H9 (cell line): ENCODE results near the gene KCTD20. TPM values are rescaled to one million over a fixed set of nuclear protein-coding genes. Genes with fewer than 3 reads are reported as not detected.

ENCODE experiments used
- DNase-seq: peaks from one replicate; pipeline ENCODE4 v3.0.0-alpha.2; 2017
- H2AFZ ChIP-seq: one replicate; pipeline ENCODE4 v1.6.1; 2013; ENCODE audit warnings: mild to moderate bottlenecking, low read length, control low read depth, moderate library complexity
- H2AK5ac ChIP-seq: 2 replicates; pipeline ENCODE4 v1.6.1; 2013; ENCODE audit warnings: low read length, control low read depth, mixed read lengths; ENCODE audit not compliant: insufficient read length
- H2BK120ac ChIP-seq: one replicate; pipeline ENCODE4 v1.6.1; 2013; ENCODE audit warnings: low read depth, mild to moderate bottlenecking, low read length, control low read depth, inconsistent platforms; ENCODE audit not compliant: poor library complexity, severe bottlenecking
- H2BK12ac ChIP-seq: 2 replicates; pipeline ENCODE4 v1.6.1; 2013; ENCODE audit warnings: low read length, control low read depth, mixed read lengths, low read depth; ENCODE audit not compliant: insufficient read length
- H2BK15ac ChIP-seq: 2 replicates; pipeline ENCODE4 v1.6.1; 2013; ENCODE audit warnings: low read depth, low read length, control low read depth
- H2BK20ac ChIP-seq: one replicate; pipeline ENCODE4 v1.6.1; 2013; ENCODE audit warnings: low read depth, mild to moderate bottlenecking, low read length, control low read depth, inconsistent platforms; ENCODE audit not compliant: poor library complexity, severe bottlenecking
- H2BK5ac ChIP-seq: 2 replicates; pipeline ENCODE4 v1.6.1; 2013; ENCODE audit warnings: low read length, control low read depth, mixed read lengths; ENCODE audit not compliant: insufficient read length
- H3K14ac ChIP-seq: 2 replicates; pipeline ENCODE4 v1.6.1; 2013; ENCODE audit warnings: low read length, control low read depth; ENCODE audit not compliant: insufficient read depth
- H3K18ac ChIP-seq: 2 replicates; pipeline ENCODE4 v1.6.1; 2013; ENCODE audit warnings: low read depth, mild to moderate bottlenecking, mixed read lengths, low read length, control low read depth; ENCODE audit not compliant: insufficient read length
- H3K23ac ChIP-seq: 2 replicates; pipeline ENCODE4 v1.6.1; 2013; ENCODE audit warnings: low read length, control low read depth, mixed read lengths, low read depth; ENCODE audit not compliant: insufficient read length
- H3K23me2 ChIP-seq: 2 replicates; pipeline ENCODE4 v1.6.1; 2013; ENCODE audit warnings: low read depth, mild to moderate bottlenecking, mixed read lengths, low read length, control low read depth; ENCODE audit not compliant: insufficient read length, poor library complexity, severe bottlenecking
- H3K27ac ChIP-seq: 2 replicates; pipeline ENCODE4 v1.5.1; 2013; ENCODE audit warnings: low read length, control low read depth, mixed read lengths, low read depth; ENCODE audit not compliant: insufficient read length
- H3K27me3 ChIP-seq: 2 replicates; pipeline ENCODE4 v1.6.1; 2013; ENCODE audit warnings: low read length, control low read depth, inconsistent platforms; ENCODE audit not compliant: insufficient read depth
- H3K4ac ChIP-seq: 2 replicates; pipeline ENCODE4 v1.6.1; 2013; ENCODE audit warnings: low read depth, mild to moderate bottlenecking, control low read depth, inconsistent platforms, low read length, moderate library complexity
- H3K4me1 ChIP-seq: 2 replicates; pipeline ENCODE4 v1.6.1; 2013; ENCODE audit warnings: low read length, control low read depth, inconsistent platforms; ENCODE audit not compliant: insufficient read depth
- H3K4me2 ChIP-seq: 2 replicates; pipeline ENCODE4 v1.6.1; 2013; ENCODE audit warnings: low read length, control low read depth, mixed read lengths; ENCODE audit not compliant: insufficient read length, insufficient read depth
- H3K56ac ChIP-seq: 2 replicates; pipeline ENCODE4 v1.6.1; 2013; ENCODE audit warnings: low read depth, mild to moderate bottlenecking, mixed read lengths, low read length, control low read depth; ENCODE audit not compliant: insufficient read length
- H3K79me1 ChIP-seq: 2 replicates; pipeline ENCODE4 v1.6.1; 2013; ENCODE audit warnings: low read depth, mild to moderate bottlenecking, moderate library complexity, low read length, control low read depth, inconsistent platforms; ENCODE audit not compliant: insufficient read depth, poor library complexity, severe bottlenecking
- H3K79me2 ChIP-seq: 2 replicates; pipeline ENCODE4 v1.6.1; 2013; ENCODE audit warnings: low read length, control low read depth, inconsistent platforms; ENCODE audit not compliant: insufficient read depth
- H3K9ac ChIP-seq: 2 replicates; pipeline ENCODE4 v1.6.1; 2013; ENCODE audit warnings: low read length, control low read depth, mixed read lengths; ENCODE audit not compliant: insufficient read length; ENCODE audit errors: extremely low read depth
- H3K9me3 ChIP-seq: one replicate; pipeline ENCODE4 v1.6.1; 2013; ENCODE audit warnings: low read depth, low read length, inconsistent platforms; ENCODE audit not compliant: control insufficient read depth
- H3T11ph ChIP-seq: one replicate; pipeline ENCODE4 v1.6.1; 2013; ENCODE audit warnings: mild to moderate bottlenecking, low read length, control low read depth, inconsistent platforms
- H4K20me1 ChIP-seq: one replicate; pipeline ENCODE4 v1.6.1; 2013; ENCODE audit not compliant: control insufficient read depth, insufficient read length, insufficient read depth
- H4K5ac ChIP-seq: 2 replicates; pipeline ENCODE4 v1.6.1; 2013; ENCODE audit warnings: low read depth, mild to moderate bottlenecking, mixed read lengths, low read length, control low read depth; ENCODE audit not compliant: insufficient read length
- H4K8ac ChIP-seq: replicated peaks from 2 replicates; pipeline ENCODE4 v1.6.1; 2013; ENCODE audit warnings: low read length, control low read depth, mixed read lengths, low read depth; ENCODE audit not compliant: insufficient read length
- H4K91ac ChIP-seq: 2 replicates; pipeline ENCODE4 v1.6.1; 2013; ENCODE audit warnings: low read depth, mild to moderate bottlenecking, moderate library complexity, mixed read lengths, low read length, control low read depth; ENCODE audit not compliant: insufficient read length
- H3K27ac Mint-ChIP-seq, 3 experiments: 2 replicates in 2 of 3; 3 replicates in 1 of 3; pipeline ENCODE4 v1.8.0; 2020 to 2021; ENCODE audit warnings: mixed read lengths in 3 of 3, mild to moderate bottlenecking in 1 of 3, moderate library complexity in 1 of 3
- H3K27me3 Mint-ChIP-seq: 2 replicates; pipeline ENCODE4 v1.8.0; 2021; ENCODE audit warnings: low read depth, mild to moderate bottlenecking, moderate library complexity, mixed read lengths
- H3K36me3 Mint-ChIP-seq, 3 experiments: 2 replicates in 2 of 3; 3 replicates in 1 of 3; pipeline ENCODE4 v1.8.0; 2020 to 2021; ENCODE audit warnings: low read depth in 3 of 3, mixed read lengths in 3 of 3; ENCODE audit not compliant: insufficient read depth in 1 of 3
- H3K4me1 Mint-ChIP-seq, 2 experiments: 2 replicates each; pipeline ENCODE4 v1.8.0; 2020; ENCODE audit warnings: mixed read lengths in 2 of 2
- H3K4me3 Mint-ChIP-seq, 2 experiments: 2 replicates in 1 of 2; 3 replicates in 1 of 2; pipeline ENCODE4 v1.8.0; 2020 to 2021; ENCODE audit warnings: mild to moderate bottlenecking in 2 of 2, mixed read lengths in 2 of 2, moderate library complexity in 1 of 2
- H3K9me3 Mint-ChIP-seq, 2 experiments: 2 replicates in 1 of 2; 3 replicates in 1 of 2; pipeline ENCODE4 v1.8.0; 2020; ENCODE audit warnings: mild to moderate bottlenecking in 2 of 2, mixed read lengths in 2 of 2, moderate library complexity in 1 of 2
- WGBS: extraction: QIAGEN DNeasy Blood & Tissue Kit; methylation state at CpG from one replicate; pipeline ENCODE4 v1.1.7; 2013; ENCODE audit warnings: missing lambda C conversion rate, low lambda C conversion rate, mixed read lengths; ENCODE audit not compliant: insufficient read length; ENCODE audit errors: extremely low coverage; 5-methylcytosine and 5-hydroxymethylcytosine counted together
- total RNA-seq: library from RNA; stranded (reverse); gene quantifications from 2 replicates; pipeline ENCODE4 v1.2.1, GENCODE V29; 2021
- TF ChIP-seq, protein P1 (sequence below): fragments of 200-600 bp; sonication (generic); conservative IDR thresholded peaks from 3 replicates; pipeline ENCODE4 v1.8.0; 2021; ENCODE audit warnings: antibody characterized with exemption, mild to moderate bottlenecking

KCTD20 gene
- total RNA-seq, 1 experiment from 2014 or later = 22.6 TPM

- H2BK120ac ChIP-seq = no peak overlapping the region
- no peaks in the 10 kb centered on the region for H4K20me1 ChIP-seq
- Mint-ChIP-seq H3K9me3 (no peaks in the 10 kb centered on the region; a peak in 2 of 5 replicates), H3K27me3 (no peaks in the 10 kb centered on the region), H3K27ac (peak overlapping the region in 1 of 3 experiments; percentile 16; a peak in 1 of 7 replicates), H3K36me3 (peaks cover 33 to 57% (median 46%) of the 10 kb centered on the region in 3 experiments), H3K4me1 (no peaks in the 10 kb centered on the region), H3K4me3 (no peak overlapping the region)
- no peak overlapping the region for H3K4ac ChIP-seq
- H2BK5ac ChIP-seq = no peak overlapping the region
- H3K27ac ChIP-seq = no peak overlapping the region
- no peak for DNase-seq
- WGBS = no CpG with 5 or more reads among the region's 3 CpGs
- no peaks in the 10 kb centered on the region for H3K79me1 ChIP-seq
- H2BK15ac ChIP-seq = no peak overlapping the region
- H3K14ac ChIP-seq = no peak overlapping the region
- no peak overlapping the region for H2BK20ac ChIP-seq
- H3K23ac ChIP-seq = no peak overlapping the region
- TF ChIP-seq, protein P1, sequence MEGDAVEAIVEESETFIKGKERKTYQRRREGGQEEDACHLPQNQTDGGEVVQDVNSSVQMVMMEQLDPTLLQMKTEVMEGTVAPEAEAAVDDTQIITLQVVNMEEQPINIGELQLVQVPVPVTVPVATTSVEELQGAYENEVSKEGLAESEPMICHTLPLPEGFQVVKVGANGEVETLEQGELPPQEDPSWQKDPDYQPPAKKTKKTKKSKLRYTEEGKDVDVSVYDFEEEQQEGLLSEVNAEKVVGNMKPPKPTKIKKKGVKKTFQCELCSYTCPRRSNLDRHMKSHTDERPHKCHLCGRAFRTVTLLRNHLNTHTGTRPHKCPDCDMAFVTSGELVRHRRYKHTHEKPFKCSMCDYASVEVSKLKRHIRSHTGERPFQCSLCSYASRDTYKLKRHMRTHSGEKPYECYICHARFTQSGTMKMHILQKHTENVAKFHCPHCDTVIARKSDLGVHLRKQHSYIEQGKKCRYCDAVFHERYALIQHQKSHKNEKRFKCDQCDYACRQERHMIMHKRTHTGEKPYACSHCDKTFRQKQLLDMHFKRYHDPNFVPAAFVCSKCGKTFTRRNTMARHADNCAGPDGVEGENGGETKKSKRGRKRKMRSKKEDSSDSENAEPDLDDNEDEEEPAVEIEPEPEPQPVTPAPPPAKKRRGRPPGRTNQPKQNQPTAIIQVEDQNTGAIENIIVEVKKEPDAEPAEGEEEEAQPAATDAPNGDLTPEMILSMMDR = no peak
- no peak overlapping the region for H4K8ac ChIP-seq
- H3K9ac ChIP-seq = no peak overlapping the region
- no peak overlapping the region for H2AFZ ChIP-seq
- H3T11ph ChIP-seq = no peak overlapping the region
- H2BK12ac ChIP-seq = no peak overlapping the region
- no peak overlapping the region for H3K4me2 ChIP-seq
- no peaks in the 10 kb centered on the region; the same call in 1 of the 2 replicates for H3K79me2 ChIP-seq
- H2AK5ac ChIP-seq = no peak overlapping the region
- H3K9me3 ChIP-seq = no peaks in the 10 kb centered on the region
- H4K91ac ChIP-seq = no peak overlapping the region
- no peak overlapping the region for H3K56ac ChIP-seq
- H3K4me1 ChIP-seq = no peaks in the 10 kb centered on the region
- no peaks in the 10 kb centered on the region for H3K23me2 ChIP-seq
- H4K5ac ChIP-seq = no peak overlapping the region
- H3K18ac ChIP-seq = no peak overlapping the region
- no peaks in the 10 kb centered on the region for H3K27me3 ChIP-seq
Measured at GRCh38 chr6:36536873-36537547, 94.2 kb downstream of the KCTD20 start.
